Measurements from ENCODE around the gene DNAJA2. TPM values are rescaled to one million over a fixed set of nuclear protein-coding genes. Genes with fewer than 3 reads are reported as not detected.
"Not testable (repeated sequence)": the region's sequence is repeated elsewhere in the genome, so short reads cannot be mapped to it uniquely, and the experiment has no call there.

Gene DNAJA2
- total RNA-seq, 1 donor from 2014 or later = 46.5 TPM

DNA sequence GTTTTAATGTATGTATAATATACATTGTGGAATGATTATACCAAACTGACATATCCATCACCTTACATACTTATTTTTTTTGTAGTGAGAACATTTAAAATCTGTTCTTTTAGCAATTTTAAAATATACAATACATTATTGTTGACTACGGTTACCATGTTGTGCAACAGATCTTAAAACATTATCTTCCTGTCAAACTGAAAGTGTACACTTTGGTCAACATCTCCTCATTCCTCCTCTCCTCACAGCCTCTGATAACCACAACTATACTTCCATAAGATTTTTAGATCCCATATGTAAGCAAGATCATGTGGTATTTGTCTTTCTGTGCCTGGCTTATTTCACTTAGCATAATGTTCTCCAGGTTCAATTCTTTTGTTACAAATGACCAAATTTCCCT, 7.5 kb upstream of the DNAJA2 start:
- intact Hi-C loops (cut with DNase I) = no loop called here
- ATAC-seq = no peak
- no peak for DNase-seq (ENCODE audit: low spot score)

DNA sequence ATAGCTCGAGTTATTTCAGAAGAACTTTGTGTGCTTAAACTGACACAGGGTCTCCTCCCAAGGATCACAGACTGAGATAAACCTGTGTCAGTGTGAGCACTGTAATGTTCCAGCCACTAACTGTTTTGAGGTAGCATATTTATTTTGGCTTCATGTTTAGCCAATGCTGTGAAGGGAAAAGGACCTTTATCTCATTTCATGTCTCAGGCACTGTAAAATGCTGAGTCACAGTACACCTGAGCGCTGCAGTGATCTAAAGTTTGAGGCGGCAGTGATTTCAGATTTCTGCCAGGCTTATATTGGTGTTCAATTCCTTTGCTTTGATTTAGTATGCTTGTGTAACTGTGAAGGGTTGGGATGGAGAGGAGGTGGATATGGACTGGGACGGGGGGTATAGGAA, 3.1 kb upstream of the DNAJA2 start:
- no peak for DNase-seq (ENCODE audit: low spot score)

DNA sequence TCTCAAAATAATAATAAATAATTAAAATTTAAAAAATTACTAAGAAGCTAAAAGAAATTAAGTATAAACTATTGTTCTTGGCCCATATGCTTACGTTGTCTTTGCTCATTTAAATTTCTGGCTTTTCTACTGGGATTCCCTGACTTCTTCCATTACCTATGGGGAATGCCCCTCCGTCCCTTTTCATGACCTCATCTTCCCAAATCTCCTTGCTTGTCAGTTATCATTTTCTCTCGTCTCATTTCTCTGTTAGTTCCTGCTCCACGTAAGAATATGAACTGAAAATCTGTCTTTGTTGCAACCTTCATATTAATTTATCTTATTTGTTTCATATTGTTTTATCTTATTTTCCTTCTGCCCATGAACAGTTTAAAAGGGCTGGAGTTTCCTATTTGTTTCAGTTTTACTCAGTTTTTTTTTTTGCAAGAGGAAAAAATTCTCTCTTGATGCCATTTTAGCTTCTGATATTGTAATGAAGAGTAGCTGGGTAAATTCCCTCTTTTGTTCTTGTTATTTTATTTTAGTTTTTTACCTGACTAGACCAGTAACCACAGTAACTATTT, 2.5 kb upstream of the DNAJA2 start:
- ATAC-seq (no peak), DNase-seq (ENCODE audit: low spot score) (no peak)
- intact Hi-C loops (cut with DNase I) = no loop called here

More for the DNA sequence above, 3.1 kb upstream of the DNAJA2 start:
- intact Hi-C loops (cut with DNase I) = no loop called here
- ATAC-seq = no peak

DNA sequence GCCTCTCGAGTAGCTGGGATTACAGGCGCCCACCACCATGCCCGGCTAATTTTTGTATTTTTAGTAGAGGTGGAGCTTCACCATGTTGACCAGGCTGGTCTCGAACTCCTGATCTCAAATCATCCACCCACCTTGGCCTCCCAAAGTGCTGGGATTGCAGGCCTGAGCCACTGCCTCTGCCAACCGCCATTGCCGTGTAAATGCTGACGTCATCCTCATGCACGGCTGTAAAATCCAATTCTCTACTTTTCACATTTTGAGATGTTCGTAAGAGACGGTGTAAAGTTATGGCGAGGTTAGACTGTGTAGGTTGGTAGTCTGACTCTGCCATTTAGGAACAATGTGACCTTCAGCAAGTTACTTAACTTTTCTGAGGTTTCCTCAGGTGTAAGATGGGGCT, 1.7 kb upstream of the DNAJA2 start:
- ATAC-seq = no peak
- intact Hi-C loops (cut with DNase I) = no loop called here
- no peak for DNase-seq (ENCODE audit: low spot score)

DNA sequence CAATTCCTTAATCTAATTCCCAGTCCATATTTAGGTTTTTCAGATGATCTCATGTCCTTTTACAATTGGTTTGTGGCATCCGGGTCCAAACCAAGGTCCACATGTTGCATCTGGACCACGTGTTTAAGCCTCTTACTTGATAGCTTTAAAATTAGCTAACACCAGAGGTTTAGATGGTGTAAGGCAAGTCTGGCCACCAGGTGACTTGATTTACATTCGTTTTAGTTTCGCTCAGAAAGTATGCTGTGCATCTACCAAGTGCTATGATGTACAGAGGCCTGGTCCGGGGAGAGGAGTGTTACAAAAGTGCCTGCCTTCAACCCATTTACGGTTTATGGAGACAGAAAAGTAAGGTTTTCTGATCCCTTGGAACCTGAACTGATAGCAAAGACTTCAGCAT, 878 bp upstream of the DNAJA2 start:
- intact Hi-C loops (cut with DNase I) = no loop called here
- ATAC-seq = no peak
- DNase-seq (ENCODE audit: low spot score) = no peak

DNA sequence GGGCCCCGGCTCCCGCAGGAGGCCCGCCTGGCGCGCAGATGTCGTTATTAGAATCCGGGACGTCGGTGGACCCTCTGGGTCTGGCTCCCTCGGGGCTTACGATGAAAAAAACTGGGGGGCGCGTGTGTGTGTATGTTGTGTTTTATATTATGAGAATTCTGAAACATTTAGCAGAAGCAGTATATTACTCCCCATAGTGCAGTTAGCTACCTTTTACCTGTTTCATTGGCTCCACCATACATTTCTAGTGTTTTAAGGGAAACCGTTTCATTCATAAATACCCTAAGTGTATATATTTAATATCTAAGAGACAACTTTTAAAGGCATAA, 486 bp upstream of the DNAJA2 start:
- DNase-seq (ENCODE audit: low spot score) (no peak), ATAC-seq (no peak)
- intact Hi-C loops (cut with DNase I) = no loop called here

DNA sequence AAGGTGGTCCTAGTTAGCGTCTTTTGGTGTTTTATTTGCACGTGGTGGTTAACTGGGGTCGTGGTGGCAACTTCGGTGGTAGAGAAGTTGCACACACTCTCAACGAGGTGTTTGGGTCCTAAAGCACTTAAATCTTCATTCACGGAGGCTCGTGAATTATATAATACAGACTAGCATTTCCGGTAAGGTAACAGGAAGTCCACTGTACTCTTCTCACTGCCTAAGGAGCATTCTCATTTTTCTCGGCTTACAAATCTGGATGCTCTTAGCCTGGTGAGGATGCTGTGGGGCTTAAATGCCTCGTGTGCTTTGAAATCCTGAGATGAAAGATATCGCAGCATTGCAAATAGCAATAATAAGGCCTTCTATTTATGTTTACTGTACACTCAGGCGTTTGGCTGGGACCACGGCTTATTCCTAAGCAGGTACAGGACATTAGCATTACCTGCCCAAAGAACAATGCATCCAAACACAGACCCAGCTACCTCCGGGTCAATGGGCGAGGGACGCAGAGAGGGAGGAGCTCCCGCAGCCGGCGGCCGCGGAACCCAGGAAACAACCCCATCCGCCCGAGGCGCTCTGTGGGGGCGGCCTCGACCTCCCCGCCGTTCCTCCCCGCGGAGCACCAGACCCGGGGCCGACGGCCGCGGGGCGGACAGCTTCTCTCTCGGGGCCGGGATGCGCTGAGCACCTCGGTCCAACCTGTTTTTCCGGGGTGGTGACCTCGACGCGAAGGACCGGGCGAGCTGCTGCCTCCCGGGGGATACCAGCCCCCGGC, 856 bp downstream of the DNAJA2 start:
- intact Hi-C loops (cut with DNase I) = no loop called here
- peak; percentile 65 for DNase-seq (ENCODE audit: low spot score)
- no peak for ATAC-seq

DNA sequence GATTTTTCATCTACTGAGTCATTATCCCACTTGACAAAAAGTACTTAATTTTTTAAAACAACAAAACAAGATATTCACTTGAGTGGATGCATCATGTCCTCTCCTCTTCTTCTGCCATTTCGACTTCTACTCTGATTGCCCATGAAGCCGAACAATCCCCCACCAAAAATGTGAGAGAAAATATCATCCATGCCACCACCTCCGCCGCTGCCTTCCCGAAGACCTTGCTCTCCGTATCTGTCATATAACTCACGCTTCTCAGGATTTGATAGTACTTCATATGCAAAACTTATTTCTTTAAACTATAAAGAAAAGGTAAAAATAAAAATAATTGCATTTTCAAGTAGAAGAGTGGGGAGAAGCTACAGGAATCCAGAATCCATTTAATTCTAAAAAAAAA, 2.2 kb downstream of the DNAJA2 start:
- ATAC-seq (no peak), DNase-seq (ENCODE audit: low spot score) (no peak)
- intact Hi-C loops (cut with DNase I) = no loop called here

DNA sequence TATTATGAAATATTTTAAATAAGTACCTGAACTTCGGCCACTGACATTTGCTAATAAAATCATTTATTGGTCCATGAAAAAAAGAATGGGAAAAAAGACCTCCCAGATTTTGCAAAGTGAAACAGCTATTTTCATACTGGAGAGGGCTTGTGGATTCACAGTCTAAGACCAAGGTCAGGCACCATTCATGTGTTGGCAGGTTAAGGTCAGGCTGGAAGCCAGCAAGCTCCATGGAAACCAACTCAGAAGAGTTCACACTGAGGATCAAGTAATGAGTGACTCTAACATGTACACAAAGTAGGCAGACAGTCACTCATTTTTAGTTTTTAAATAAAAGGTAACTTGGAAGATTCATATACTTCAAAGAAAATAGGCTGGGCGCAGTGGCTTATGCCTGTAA, 3.4 kb downstream of the DNAJA2 start:
- DNase-seq (ENCODE audit: low spot score) = no peak
- intact Hi-C loops (cut with DNase I) = no loop called here
- no peak for ATAC-seq

DNA sequence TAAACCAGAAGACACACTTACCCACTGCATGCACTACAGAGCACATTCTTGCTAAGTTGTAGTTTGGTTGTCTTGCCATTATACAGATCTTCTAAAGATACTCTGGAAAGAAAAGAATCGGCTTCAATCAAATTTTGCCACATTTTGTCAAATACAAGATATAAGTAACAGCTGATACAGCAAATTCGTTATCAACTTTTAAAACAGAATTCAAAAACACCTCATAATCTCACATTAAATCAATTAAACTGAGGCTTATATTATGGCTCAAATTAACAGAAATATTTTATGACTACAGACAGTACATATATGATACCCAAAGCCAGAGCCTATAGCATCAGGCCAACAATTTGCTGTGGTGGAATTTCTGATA, 5.4 kb downstream of the DNAJA2 start:
- DNase-seq (ENCODE audit: low spot score) (no peak), ATAC-seq (no peak)
- intact Hi-C loops (cut with DNase I) = no loop called here

DNA sequence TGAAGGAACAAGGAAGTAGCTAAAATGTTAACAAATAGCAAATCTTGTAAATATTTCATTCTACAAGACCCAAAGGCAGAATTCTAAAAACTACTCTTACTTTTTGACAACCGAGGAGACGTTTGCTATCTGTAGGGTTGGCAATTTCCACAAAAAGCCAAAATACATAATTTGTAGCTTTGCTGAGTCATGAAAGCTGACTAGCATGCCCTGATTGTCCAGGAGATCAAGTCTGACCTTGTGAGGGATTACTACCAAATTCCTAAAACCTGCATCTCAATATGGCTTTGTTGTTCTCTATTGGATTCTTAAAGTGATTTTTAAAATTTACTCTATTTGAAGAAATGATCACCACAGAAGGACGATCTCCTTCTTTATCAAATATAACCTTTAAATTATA, 10.8 kb downstream of the DNAJA2 start:
- DNase-seq (ENCODE audit: low spot score) = no peak
- ATAC-seq = no peak
- intact Hi-C loops (cut with DNase I) = no loop called here

DNA sequence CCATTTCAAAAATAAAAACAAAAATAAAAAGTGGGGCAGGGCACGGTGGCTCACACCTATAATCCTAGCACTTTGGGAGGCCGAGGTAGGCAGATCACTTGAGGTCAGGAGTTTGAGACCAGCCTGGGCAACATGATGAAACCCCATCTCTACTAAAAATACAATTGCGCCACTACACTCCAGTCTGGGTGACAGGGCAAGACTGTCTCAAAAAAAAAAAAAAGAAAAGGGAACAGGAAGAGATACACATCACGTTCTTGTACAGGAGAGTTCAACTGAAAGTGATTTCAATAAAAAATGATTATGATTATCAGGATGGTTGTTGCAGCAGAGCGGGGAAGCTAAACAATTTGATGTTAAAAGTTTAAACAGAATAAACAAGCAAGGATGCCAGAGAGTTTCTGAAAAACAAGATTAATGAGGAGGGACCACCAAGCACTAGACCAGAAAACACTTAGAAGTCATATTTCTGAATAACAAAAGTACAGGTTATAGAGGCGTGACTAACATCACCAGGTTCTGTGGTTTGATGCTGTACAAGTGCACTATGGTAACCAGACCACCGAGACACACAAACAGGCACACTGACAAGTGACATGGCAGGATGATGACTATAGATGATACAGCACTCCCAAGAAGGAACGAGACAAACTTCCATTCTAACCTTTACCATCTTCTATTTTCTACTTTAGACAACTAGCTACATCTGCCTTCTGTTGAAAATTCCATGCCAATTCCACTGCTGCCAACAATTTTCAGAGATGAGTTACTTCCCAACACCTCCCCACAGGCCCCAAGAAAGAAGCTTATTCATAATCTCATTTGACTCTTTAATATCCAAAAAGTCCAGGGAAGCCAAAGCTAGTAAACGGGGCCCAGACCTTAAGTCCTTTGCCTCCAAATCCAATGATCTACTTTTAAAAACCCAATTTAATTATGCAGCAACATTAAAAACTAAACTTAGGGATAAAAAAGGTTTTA, 11.8 kb downstream of the DNAJA2 start:
- ATAC-seq = no peak
- intact Hi-C loops (cut with DNase I) = no loop called here
- no peak for DNase-seq (ENCODE audit: low spot score)

DNA sequence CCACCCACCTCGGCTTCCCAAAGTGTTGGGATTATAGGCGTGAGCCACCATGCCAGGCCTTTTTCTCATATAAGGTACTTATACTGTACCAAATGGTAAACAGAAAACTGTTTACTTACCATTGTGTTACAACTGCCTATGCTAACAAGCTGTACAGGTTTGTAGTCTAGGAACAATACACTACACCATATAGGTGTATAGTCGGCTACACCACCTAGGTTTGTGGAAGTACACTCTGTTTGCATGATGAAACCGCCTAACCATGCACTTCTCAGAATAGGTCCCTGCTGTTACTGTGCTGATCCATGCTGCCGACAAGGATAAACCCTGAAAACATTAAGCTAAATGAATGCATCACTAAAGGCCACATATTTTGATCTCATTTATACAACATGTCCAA, 18.9 kb downstream of the DNAJA2 start:
- intact Hi-C loops (cut with DNase I) = no loop called here
- DNase-seq (ENCODE audit: low spot score) (no peak), ATAC-seq (no peak)

DNA sequence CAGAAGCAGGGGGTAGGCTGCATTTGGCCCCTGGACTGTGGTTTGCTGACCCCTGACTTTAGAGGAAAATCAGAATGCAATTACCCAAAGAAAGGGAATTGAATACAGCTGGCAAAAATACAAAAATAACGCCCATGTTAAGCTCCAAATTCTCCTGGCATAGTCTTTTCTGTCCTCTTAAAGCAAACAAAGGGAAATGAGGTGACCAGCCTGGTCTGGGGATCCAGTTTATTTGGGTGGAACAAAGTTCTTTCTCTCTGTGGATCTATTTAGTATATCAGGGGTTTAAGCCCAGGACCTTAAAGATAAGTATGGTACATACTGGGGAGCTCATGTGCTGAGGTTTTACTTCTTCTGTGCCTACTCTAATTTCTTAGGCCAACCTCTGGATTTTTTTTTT, 23.5 kb downstream of the DNAJA2 start:
- ATAC-seq = no peak
- no peak for DNase-seq (ENCODE audit: low spot score)
- intact Hi-C loops (cut with DNase I) = no loop called here

DNA sequence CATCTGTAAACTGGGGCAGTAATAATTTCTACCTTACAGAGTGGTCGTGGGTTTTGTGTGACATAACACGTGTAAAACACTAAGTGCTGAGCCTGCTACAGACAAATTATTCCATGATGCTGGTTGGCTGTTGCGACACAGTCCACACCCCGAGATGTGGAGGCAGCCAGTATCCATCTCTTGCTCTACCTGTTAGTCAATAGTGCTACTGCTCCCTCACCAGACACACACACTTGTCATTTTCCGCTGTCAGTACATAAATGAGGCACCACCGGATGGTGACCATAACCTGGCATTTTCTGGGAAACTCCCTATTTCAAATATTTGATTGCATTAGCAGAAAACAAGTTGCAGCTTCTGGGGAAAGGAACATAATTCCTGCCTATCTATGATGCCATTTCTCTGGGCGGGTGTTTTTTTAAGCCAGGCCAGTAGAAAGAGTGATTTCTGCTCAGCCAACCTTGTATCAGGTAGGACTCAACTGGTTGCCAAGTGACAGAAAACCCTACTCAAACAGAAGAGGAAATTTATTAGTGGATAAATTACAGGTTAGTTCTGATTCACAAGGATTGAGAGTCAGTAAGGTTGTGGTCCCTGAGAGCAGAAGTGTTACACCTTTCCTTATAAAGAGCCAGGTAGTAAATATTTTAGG, 24.1 kb downstream of the DNAJA2 start:
- ATAC-seq (no peak), DNase-seq (ENCODE audit: low spot score) (peak; percentile 8)
- intact Hi-C loops (cut with DNase I) = no loop called here

DNA sequence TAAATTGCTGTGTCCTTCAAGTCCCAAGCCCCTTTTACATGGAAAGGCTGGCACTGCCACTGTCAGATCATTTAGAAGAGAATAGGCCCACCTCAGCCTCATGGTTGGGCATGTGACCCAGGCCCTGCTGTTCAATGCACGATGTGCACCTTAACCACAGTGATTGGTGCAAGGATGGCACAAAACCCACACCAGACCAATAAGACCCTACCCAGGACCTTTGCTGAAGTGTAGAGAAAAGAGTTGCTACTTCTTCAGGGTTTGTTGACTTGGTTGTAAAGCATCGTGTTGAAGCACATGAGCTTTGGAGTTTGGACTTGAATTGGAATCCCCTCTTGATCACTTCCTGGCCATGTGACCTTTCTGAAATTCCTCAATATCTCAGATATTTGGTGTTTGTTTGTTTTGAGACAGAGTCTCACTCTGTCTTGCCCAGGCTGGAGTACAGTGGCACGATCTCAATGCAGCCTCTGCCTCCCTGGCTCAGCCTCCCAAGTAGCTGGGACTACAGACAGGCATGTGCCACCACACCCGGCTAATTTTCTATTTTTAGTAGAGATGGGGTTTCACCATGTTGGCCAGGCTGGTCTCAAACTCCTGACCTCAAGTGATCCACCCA, 24.8 kb downstream of the DNAJA2 start:
- intact Hi-C loops (cut with DNase I) = no loop called here
- ATAC-seq (no peak), DNase-seq (ENCODE audit: low spot score) (peak; percentile 6)

DNA sequence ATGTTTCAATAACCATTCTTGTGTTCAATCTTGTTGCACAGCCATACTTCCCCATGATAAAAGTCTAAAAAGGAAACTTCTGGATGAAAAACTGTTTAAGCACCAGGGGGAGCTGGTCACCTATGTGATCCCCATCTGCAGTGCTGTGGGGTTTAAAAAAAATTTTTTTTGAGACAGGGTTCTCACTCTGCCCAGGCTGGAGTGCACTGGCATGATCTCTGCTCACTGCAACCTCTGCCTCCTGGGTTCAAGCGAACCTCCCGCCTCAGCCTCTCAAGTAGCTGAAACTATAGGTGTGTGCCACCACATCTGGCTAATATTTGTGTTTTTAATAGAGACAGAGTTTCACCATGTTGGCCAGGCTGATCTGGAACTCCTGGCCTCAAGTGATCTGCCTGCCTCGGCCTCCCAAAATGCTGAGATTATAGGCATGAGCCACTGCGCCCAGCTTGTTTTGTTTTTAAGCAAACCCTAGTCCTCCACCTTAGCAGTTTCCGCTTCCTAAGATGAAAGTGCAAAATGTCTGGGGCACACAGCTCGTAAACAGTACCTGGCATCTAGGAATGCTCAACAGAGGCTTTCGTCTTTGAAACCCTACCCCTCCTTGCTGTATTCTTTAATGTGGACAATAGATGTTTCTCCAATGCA, 25.4 kb downstream of the DNAJA2 start:
- peak; percentile 19 for DNase-seq (ENCODE audit: low spot score)
- intact Hi-C loops (cut with DNase I) = no loop called here
- ATAC-seq = peak; percentile 50

DNA sequence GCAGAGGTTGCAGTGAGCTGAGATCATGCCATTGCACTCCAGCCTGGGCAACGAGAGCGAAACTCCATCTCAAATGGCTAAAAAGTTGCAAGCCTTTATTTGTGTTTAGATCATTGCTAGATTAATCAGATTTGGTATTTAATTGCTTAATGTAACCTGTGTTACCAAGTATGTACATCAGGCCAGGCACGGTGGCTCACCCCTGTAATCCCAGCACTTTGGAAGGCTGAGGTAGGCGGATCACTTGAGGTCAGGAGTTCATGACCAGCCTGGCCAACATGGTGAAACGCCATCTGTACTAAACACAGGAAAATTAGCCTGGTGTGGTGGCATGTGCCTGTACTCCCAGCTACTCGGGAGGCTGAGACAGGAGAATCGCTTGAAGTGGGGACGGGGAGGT, 28.8 kb downstream of the DNAJA2 start:
- peak; percentile 22 for DNase-seq (ENCODE audit: low spot score)
- intact Hi-C loops (cut with DNase I); ATAC-seq: not testable (repeated sequence)

DNA sequence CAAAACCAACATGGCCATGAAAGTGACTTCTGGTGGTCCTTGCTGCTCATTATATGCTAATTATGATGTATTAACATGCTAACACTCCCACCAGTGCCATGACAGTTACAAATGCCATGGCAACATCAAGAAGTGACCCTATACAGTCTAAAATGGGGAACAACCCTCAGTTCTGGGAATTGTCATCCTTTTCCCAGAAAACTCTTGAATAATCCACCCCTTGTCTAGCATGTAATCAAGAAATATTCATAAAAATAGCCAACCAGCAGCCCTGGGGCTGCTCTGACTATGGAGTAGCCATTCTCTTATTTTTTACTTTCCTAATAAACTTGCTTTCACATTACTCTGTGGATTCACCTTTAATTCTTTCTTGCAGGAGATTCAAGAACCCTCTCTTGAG, 35.9 kb downstream of the DNAJA2 start:
- no peak for ATAC-seq
- DNase-seq (ENCODE audit: low spot score) = no peak
- intact Hi-C loops (cut with DNase I) = no loop called here

Measured in sciatic nerve (tissue), 2 donors.